Neural cell (in vitro differentiated cells): ENCODE results near the gene DPP6. TPM values are rescaled to one million over a fixed set of nuclear protein-coding genes. Genes with fewer than 3 reads are reported as not detected.

Source experiments
- H2AFZ ChIP-seq: fragments of 200-600, 300-800 bp; sonication (generic), shearing (Covaris generic); 2 replicates; pipeline ENCODE4 v1.6.0; 2014; ENCODE audit warnings: low read depth, mild to moderate bottlenecking, antibody characterized with exemption, low read length, moderate library complexity
- H3F3A ChIP-seq: fragments of 200-600 bp; shearing (Covaris generic); 2 replicates; pipeline ENCODE4 v1.6.1; 2016; ENCODE audit warnings: mild to moderate bottlenecking, moderate library complexity, mixed read lengths, antibody characterized with exemption, low read length; ENCODE audit not compliant: insufficient read depth, poor library complexity, severe bottlenecking
- H3K27ac ChIP-seq: fragments of 200-600, 300-800 bp; sonication (generic), shearing (Covaris generic); 2 replicates; pipeline ENCODE4 v1.5.1; 2014; ENCODE audit warnings: mild to moderate bottlenecking, low read length, moderate library complexity
- H3K27me3 ChIP-seq: fragments of 300-800, 200-600 bp; sonication (generic), shearing (Covaris generic); 2 replicates; pipeline ENCODE4 v1.6.0; 2014; ENCODE audit warnings: mild to moderate bottlenecking, low read depth, low read length, moderate library complexity; ENCODE audit not compliant: insufficient read depth
- H3K36me3 ChIP-seq: fragments of 300-800, 200-600 bp; sonication (generic), shearing (Covaris generic); 2 replicates; pipeline ENCODE4 v1.5.1; 2014; ENCODE audit warnings: mild to moderate bottlenecking, antibody characterized with exemption, low read length, moderate library complexity; ENCODE audit not compliant: insufficient read depth
- H3K4me2 ChIP-seq: fragments of 300-800, 200-600 bp; sonication (generic), shearing (Covaris generic); 2 replicates; pipeline ENCODE4 v1.6.0; 2014; ENCODE audit warnings: mild to moderate bottlenecking, low read length
- H3K4me3 ChIP-seq: fragments of 300-800, 200-600 bp; sonication (generic), shearing (Covaris generic); 2 replicates; pipeline ENCODE4 v1.5.1; 2014; ENCODE audit warnings: mild to moderate bottlenecking, low read length, moderate library complexity
- H3K79me2 ChIP-seq: fragments of 200-600 bp; shearing (Covaris generic); replicated peaks from 2 replicates; pipeline ENCODE4 v1.6.0; 2014; ENCODE audit warnings: mild to moderate bottlenecking, low read length, moderate library complexity; ENCODE audit not compliant: insufficient read depth
- H3K9ac ChIP-seq: fragments of 300-800, 200-600 bp; sonication (generic), shearing (Covaris generic); 2 replicates; pipeline ENCODE4 v1.6.1; 2016; ENCODE audit warnings: mild to moderate bottlenecking, low read length, mixed read lengths
- H3K9me2 ChIP-seq: fragments of 200-600 bp; shearing (Covaris generic); 2 replicates; pipeline ENCODE4 v1.6.1; 2016; ENCODE audit warnings: mild to moderate bottlenecking, low read length, mixed read lengths; ENCODE audit not compliant: insufficient read depth
- H3K9me3 ChIP-seq: fragments of 200-600, 300-800 bp; sonication (generic), shearing (Covaris generic); 2 replicates; pipeline ENCODE4 v1.6.1; 2016; ENCODE audit warnings: mild to moderate bottlenecking, mixed run types, low read length, moderate library complexity, mixed read lengths
- H4K20me1 ChIP-seq: fragments of 200-600 bp; shearing (Covaris generic); 2 replicates; pipeline ENCODE4 v1.6.1; 2016; ENCODE audit warnings: mild to moderate bottlenecking, mixed run types; ENCODE audit not compliant: insufficient read depth
- CTCF ChIP-seq: fragments of 450-650 bp; IDR thresholded peaks from 2 replicates; pipeline ENCODE4 v1.5.1; 2014; ENCODE audit warnings: antibody characterized with exemption, mild to moderate bottlenecking, moderate library complexity; ENCODE audit not compliant: poor library complexity, severe bottlenecking
- EP300 ChIP-seq: fragments of 450-650 bp; conservative IDR thresholded peaks from 2 replicates; pipeline ENCODE4 v1.6.1; 2014; ENCODE audit warnings: antibody characterized with exemption, mild to moderate bottlenecking, moderate library complexity; ENCODE audit not compliant: poor library complexity, severe bottlenecking
- EZH2 ChIP-seq: fragments of 200-600, 300-800 bp; shearing (Covaris generic), sonication (generic); IDR thresholded peaks from 2 replicates; pipeline ENCODE4 v1.6.1; 2014; ENCODE audit warnings: antibody characterized with exemption, low read length, borderline replicate concordance, mild to moderate bottlenecking; ENCODE audit not compliant: insufficient read depth, poor library complexity, severe bottlenecking
- MXI1 ChIP-seq: fragments of 450-650 bp; conservative IDR thresholded peaks from 2 replicates; pipeline ENCODE4 v1.6.1; 2014; ENCODE audit warnings: antibody characterized with exemption, mild to moderate bottlenecking; ENCODE audit not compliant: poor library complexity, severe bottlenecking
- POLR2AphosphoS5 ChIP-seq: IDR thresholded peaks from 2 replicates; pipeline ENCODE4 v1.6.1; 2012
- RAD21 ChIP-seq: fragments of 450-650 bp; conservative IDR thresholded peaks from 2 replicates; pipeline ENCODE4 v1.6.1; 2014; ENCODE audit warnings: antibody characterized with exemption, mild to moderate bottlenecking, moderate library complexity
- REST ChIP-seq: IDR thresholded peaks from 2 replicates; pipeline ENCODE4 v1.6.1; 2012; ENCODE audit warnings: borderline replicate concordance
- SMC3 ChIP-seq: fragments of 450-650 bp; conservative IDR thresholded peaks from 2 replicates; pipeline ENCODE4 v1.6.1; 2014; ENCODE audit warnings: antibody characterized with exemption, mild to moderate bottlenecking, moderate library complexity; ENCODE audit not compliant: poor library complexity
- TAF1 ChIP-seq: IDR thresholded peaks from 2 replicates; pipeline ENCODE4 v1.6.1; 2012; ENCODE audit warnings: low read depth
- polyA plus RNA-seq: library from polyadenylated mRNA; depleted of rRNA; stranded (reverse); fragments of >200 nt; gene quantifications from 2 replicates; pipeline ENCODE4 v1.2.3, GENCODE V29; 2014

Gene DPP6
- polyA plus RNA-seq, 1 donor from 2014 or later, result 20.4 TPM

GRCh38 chr7:154482863-154483262 is 430.7 kb downstream of the DPP6 start (continued):
- no peak for TF ChIP-seq EZH2
- no peak for TF ChIP-seq POLR2AphosphoS5
- no peak for TF ChIP-seq RAD21

GRCh38 chr7:154484406-154484805 is 432.2 kb downstream of the DPP6 start:
- Histone ChIP-seq H3K27me3 (no peaks in the 10 kb centered on the region), H3K9ac (peak overlapping the region; percentile 49), H3F3A (no peaks in the 10 kb centered on the region), H3K4me2 (peak overlapping the region; percentile 34), H3K9me3 (no peaks in the 10 kb centered on the region), H3K36me3 (no peaks in the 10 kb centered on the region), H3K9me2 (no peaks in the 10 kb centered on the region), H3K79me2 (no peaks in the 10 kb centered on the region), H4K20me1 (no peaks in the 10 kb centered on the region), H3K4me3 (peak overlapping the region; percentile 3), H3K27ac (peak overlapping the region; percentile 48), H2AFZ (no peak overlapping the region)
- TF ChIP-seq EZH2 (no peak), SMC3 (no peak), MXI1 (peak; percentile 58), REST (no peak), POLR2AphosphoS5 (peak; percentile 38), CTCF (no peak), EP300 (peak; percentile 37), RAD21 (peak; percentile 43), TAF1 (no peak)

DNA sequence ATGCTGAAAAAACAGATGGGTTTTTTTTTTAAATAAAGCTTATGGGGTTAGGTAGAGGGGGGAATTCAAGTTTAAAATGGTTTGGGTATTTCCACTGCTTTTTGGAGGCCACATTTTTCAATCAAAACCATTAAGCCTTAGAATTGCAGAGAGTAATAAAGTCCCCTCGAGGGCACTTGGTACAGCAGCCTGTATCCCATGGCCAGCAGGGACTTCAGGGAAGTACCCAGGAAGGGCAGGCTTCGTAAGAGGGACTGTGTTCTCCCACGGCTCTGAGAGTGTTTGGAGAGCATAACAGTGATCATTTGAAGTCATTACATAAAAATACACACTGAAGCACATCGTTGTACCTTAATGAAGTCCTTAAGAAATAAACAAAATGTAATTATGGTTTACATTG is 432.7 kb downstream of the DPP6 start:
- H3K4me3 ChIP-seq, result no peak overlapping the region

More for the DNA sequence above, 432.7 kb downstream of the DPP6 start:
- Histone ChIP-seq H3K27ac (peak overlapping the region; percentile 48), H3K36me3 (no peaks in the 10 kb centered on the region), H3K9me3 (no peaks in the 10 kb centered on the region), H3K27me3 (no peaks in the 10 kb centered on the region), H3K9me2 (no peaks in the 10 kb centered on the region), H3K4me2 (peak overlapping the region; percentile 34), H2AFZ (no peak overlapping the region), H3K79me2 (no peaks in the 10 kb centered on the region), H3K9ac (no peak overlapping the region), H4K20me1 (no peaks in the 10 kb centered on the region), H3F3A (no peaks in the 10 kb centered on the region)
- TF ChIP-seq POLR2AphosphoS5 (no peak), MXI1 (no peak), TAF1 (no peak), RAD21 (no peak), REST (no peak)
